K562 (cell line): Measurements from ENCODE around the gene POU2AF1. TPM values are rescaled to one million over a fixed set of nuclear protein-coding genes. Genes with fewer than 3 reads are reported as not detected.

ENCODE experiments used
- ATAC-seq: fragments of 200-7000 bp; cut with Tn5 transposase; 3 replicates; pipeline ENCODE4 v1.9.1; 2020; ENCODE audit warnings: moderate library complexity
- BruUV-seq: library from RNA; stranded (reverse); fragments of 400-500 nt; replicated peaks from 2 replicates; lab custom pipeline; 2021; lab: Mats Ljungman, UMichigan
- CTCF ChIA-PET: fragments of 300-600 bp; formaldehyde crosslinking; extraction: SDS; loops from one replicate; lab custom pipeline; 2021; ENCODE audit warnings: low intra/inter-chr PET ratio; lab: Yijun Ruan, JAX
- POLR2A ChIA-PET: fragments of 300-600, 350-650 bp; sonication (Branson Sonifier 250); formaldehyde crosslinking; extraction: SDS; loops from one replicate; lab custom pipeline; 2021; ENCODE audit warnings: antibody characterized with exemption, inconsistent platforms; lab: Yijun Ruan, JAX
- DNase-seq, 4 experiments: peaks; one replicate each; pipeline versions ENCODE4 v3.0.0 to v3.0.0-alpha.2; 2011 to 2018; ENCODE audit warnings: low spot score in 3 of 4, mixed read lengths in 3 of 4; ENCODE audit errors: extremely low read depth in 1 of 4
- FAIRE-seq: peaks from 2 replicates; lab custom pipeline; 2011; peaks lifted over from hg19 to GRCh38; lab: Jason Lieb, UNC
- H2AFZ ChIP-seq: 2 replicates; pipeline ENCODE4 v1.6.0; 2011; ENCODE audit warnings: low read depth, low read length, control low read depth, inconsistent platforms
- H3K27ac ChIP-seq: fragments of 200-600 bp; 3 replicates; pipeline ENCODE4 v1.8.0; 2011; ENCODE audit warnings: low read depth, mild to moderate bottlenecking, control low read depth, inconsistent platforms, low read length, moderate library complexity, mixed read lengths; ENCODE audit errors: extremely low read depth
- H3K27me3 ChIP-seq, 2 experiments: fragments of 300-600 bp in 1 of 2; 2 replicates in 1 of 2; 3 replicates in 1 of 2; pipeline versions ENCODE4 v1.6.0 to v1.8.0; 2011; ENCODE audit warnings: inconsistent platforms in 2 of 2, low read length in 2 of 2, mild to moderate bottlenecking in 1 of 2, mixed read lengths in 1 of 2, moderate library complexity in 1 of 2; ENCODE audit not compliant: control insufficient read depth in 2 of 2, insufficient read depth in 2 of 2
- H3K36me3 ChIP-seq: fragments of 300-600 bp; 3 replicates; pipeline ENCODE4 v1.8.0; 2011; ENCODE audit warnings: mild to moderate bottlenecking, low read length, inconsistent platforms; ENCODE audit not compliant: control insufficient read depth, insufficient read depth
- H3K4me1 ChIP-seq, 2 experiments: fragments of 200-600 bp in 1 of 2; replicated peaks in 1 of 2; 2 replicates in 1 of 2; 3 replicates in 1 of 2; pipeline versions ENCODE4 v1.5.1 to v1.8.0; 2011; ENCODE audit warnings: inconsistent platforms in 2 of 2, low read length in 2 of 2, mild to moderate bottlenecking in 1 of 2, mixed read lengths in 1 of 2, moderate library complexity in 1 of 2; ENCODE audit not compliant: control insufficient read depth in 2 of 2, insufficient read depth in 2 of 2
- H3K4me2 ChIP-seq: 2 replicates; pipeline ENCODE4 v1.6.1; 2011; ENCODE audit warnings: low read length, control low read depth, inconsistent platforms, mixed read lengths; ENCODE audit not compliant: insufficient read depth
- H3K4me3 ChIP-seq: fragments of 200-600 bp; sonication (generic), shearing (Covaris generic); 2 replicates; pipeline ENCODE4 v1.5.1; 2016; ENCODE audit warnings: control low read depth, inconsistent platforms
- H3K79me2 ChIP-seq: fragments of 200-600 bp; 3 replicates; pipeline ENCODE4 v1.8.0; 2011; ENCODE audit warnings: low read length, inconsistent platforms; ENCODE audit not compliant: control insufficient read depth, insufficient read depth
- H3K9ac ChIP-seq, 2 experiments: 2 replicates each; pipeline versions ENCODE4 v1.6.0 to v1.6.1; 2011; ENCODE audit warnings: low read depth in 2 of 2, low read length in 2 of 2, control low read depth in 1 of 2, inconsistent platforms in 1 of 2, mild to moderate bottlenecking in 1 of 2, mixed read lengths in 1 of 2; ENCODE audit not compliant: insufficient read depth in 1 of 2
- H3K9me1 ChIP-seq: one replicate; pipeline ENCODE4 v1.6.0; 2011; ENCODE audit warnings: inconsistent platforms, mild to moderate bottlenecking, low read length, moderate library complexity; ENCODE audit not compliant: control insufficient read depth, insufficient read depth
- H3K9me3 ChIP-seq: replicated peaks from 2 replicates; pipeline ENCODE4 v1.5.1; 2011; ENCODE audit warnings: low read depth, low read length, inconsistent platforms; ENCODE audit not compliant: control insufficient read depth, insufficient read depth
- H4K20me1 ChIP-seq: replicated peaks from 2 replicates; pipeline ENCODE4 v1.6.1; 2011; ENCODE audit warnings: low read length, inconsistent platforms, mixed read lengths; ENCODE audit not compliant: control insufficient read depth, insufficient read depth
- ERF ChIP-seq: fragments of 450-650 bp; formaldehyde crosslinking; IDR thresholded peaks from 2 replicates; pipeline ENCODE4 v1.4.0; 2020; ENCODE audit warnings: mild to moderate bottlenecking, mixed read lengths
- GABPB1 ChIP-seq: sonication (generic); formaldehyde crosslinking; IDR thresholded peaks from 2 replicates; pipeline ENCODE4 v1.8.0; 2022; ENCODE audit warnings: mild to moderate bottlenecking, missing genetic modification reagents
- IFI16 ChIP-seq: fragments of 250-450 bp; sonication (Bioruptor Pico); IDR thresholded peaks from 2 replicates; pipeline ENCODE4 v2.1.2; 2022; ENCODE audit warnings: mild to moderate bottlenecking, inconsistent platforms
- ILK ChIP-seq: fragments of 450-650 bp; IDR thresholded peaks from 2 replicates; pipeline ENCODE4 v1.6.1; 2016; ENCODE audit warnings: missing genetic modification characterization, low read depth, mild to moderate bottlenecking, missing compliant biosample characterization, moderate library complexity, borderline replicate concordance
- MCM5 ChIP-seq: fragments of 450-650 bp; IDR thresholded peaks from 2 replicates; pipeline ENCODE4 v1.6.1; 2016; ENCODE audit warnings: low read depth
- MITF ChIP-seq: IDR thresholded peaks from 2 replicates; pipeline ENCODE4 v1.6.1; 2014; ENCODE audit warnings: antibody characterized with exemption
- NCOA4 ChIP-seq: fragments of 450-650 bp; IDR thresholded peaks from 2 replicates; pipeline ENCODE4 v1.6.1; 2018; ENCODE audit warnings: mild to moderate bottlenecking; ENCODE audit not compliant: partially characterized antibody
- TFAM ChIP-seq: fragments of 250-450 bp; sonication (Bioruptor Pico); conservative IDR thresholded peaks from 2 replicates; pipeline ENCODE4 v1.5.0; 2021; ENCODE audit warnings: mild to moderate bottlenecking, moderate library complexity
- TGIF2 ChIP-seq: sonication (generic); formaldehyde crosslinking; IDR thresholded peaks from 2 replicates; pipeline ENCODE4 v1.8.1; 2022; ENCODE audit warnings: mild to moderate bottlenecking, missing genetic modification reagents, moderate library complexity
- XRCC3 ChIP-seq: fragments of 450-650 bp; IDR thresholded peaks from 2 replicates; pipeline ENCODE4 v1.6.1; 2017; ENCODE audit warnings: mild to moderate bottlenecking, moderate library complexity
- ZNF12 ChIP-seq: sonication (generic); formaldehyde crosslinking; IDR thresholded peaks from 2 replicates; pipeline ENCODE4 v1.4.0; 2020; ENCODE audit warnings: mild to moderate bottlenecking, missing genetic modification reagents
- ZNF436 ChIP-seq: fragments of 250-450, 450-650 bp; sonication (Bioruptor Pico); formaldehyde crosslinking; IDR thresholded peaks from 2 replicates; pipeline ENCODE4 v1.7.0; 2020; ENCODE audit warnings: mild to moderate bottlenecking
- ZNF57 ChIP-seq: fragments of 450-650 bp; formaldehyde crosslinking; IDR thresholded peaks from 2 replicates; pipeline ENCODE4 v1.4.0; 2020; ENCODE audit warnings: mild to moderate bottlenecking, moderate library complexity
- ZNF780A ChIP-seq: fragments of 250-450 bp; sonication (Bioruptor Pico); IDR thresholded peaks from 2 replicates; pipeline ENCODE4 v1.5.0; 2021; ENCODE audit warnings: mild to moderate bottlenecking
- WGBS: fragments of 100-300 bp; shearing (Covaris generic); methylation state at CpG from one replicate; pipeline ENCODE4 v1.1.6; 2016; ENCODE audit warnings: low coverage, mixed read lengths; ENCODE audit not compliant: insufficient coverage; ENCODE audit errors: missing lambda C conversion rate; 5-methylcytosine and 5-hydroxymethylcytosine counted together
- in situ Hi-C: fragments of 300-500 bp; cut with MboI; formaldehyde crosslinking; loops from 4 replicates; pipeline ENCODE4 v1.15.0; 2018; ENCODE audit warnings: inconsistent platforms, mixed read lengths
- intact Hi-C: fragments of 100-400 bp; cut with micrococcal nuclease; formaldehyde crosslinking; loops from 2 replicates; pipeline ENCODE4 v1.14.2; 2022
- polyA plus RNA-seq, 8 experiments: library from polyadenylated mRNA; depleted of rRNA in 4 of 8; stranded (reverse) in 5 of 8; unstranded in 3 of 8; fragments of >200 nt; fragmentation: Nextera tagmentation in 2 of 8; fragmentation: Illumina TruSeq in 1 of 8; extraction: Ambion mirVana in 2 of 8; extraction: Trizol in 1 of 8; gene quantifications; 2 replicates each; pipeline versions ENCODE4 v1.2.1 to v1.2.3, GENCODE V29; 2011 to 2014; ENCODE audit warnings: inconsistent platforms in 1 of 8, missing spikeins in 1 of 8
- total RNA-seq, 7 experiments: library from RNA; depleted of rRNA in 6 of 7; stranded (reverse); fragments of >200 nt in 6 of 7; fragmentation: Illumina TruSeq in 2 of 7; extraction: Trizol in 2 of 7; gene quantifications; 2 replicates each; pipeline versions ENCODE4 v1.2.1 to v1.2.3, GENCODE V29; 2011 to 2021; ENCODE audit warnings: low replicate concordance in 1 of 7
- TF ChIP-seq, protein P1 (sequence below): IDR thresholded peaks from 2 replicates; pipeline ENCODE4 v1.6.1; 2011; ENCODE audit not compliant: insufficient read length; ENCODE audit errors: extremely low read depth
- TF ChIP-seq, protein P2 (sequence below): fragments of 250-450 bp; sonication (Bioruptor Pico); IDR thresholded peaks from 2 replicates; pipeline ENCODE4 v1.5.0; 2021

Gene POU2AF1
- total and polyA plus RNA-seq, 9 of the 15 experiments (the other 6 are each of a cell fraction or from before 2014, with no cell fraction given) = 0.09 TPM; not detected in 8

- POLR2A ChIA-PET = no interaction called here
Observed at GRCh38 chr11:111392552-111392951, 13.5 kb upstream of the POU2AF1 start.

More at GRCh38 chr11:111392552-111392951, 13.5 kb upstream of the POU2AF1 start:
- no peak overlapping the region for H3K4me2 ChIP-seq
- FAIRE-seq (no peak), ATAC-seq (no peak), DNase-seq (no peak)
- H3K4me1 ChIP-seq = no peaks in the 10 kb centered on the region
- no peaks in the 10 kb centered on the region for H3K9me3 ChIP-seq
- H3K4me3 ChIP-seq = no peak overlapping the region
- no peaks in the 10 kb centered on the region; a peak in 1 of 5 replicates for H3K27me3 ChIP-seq
- CTCF ChIA-PET = no interaction called here
- H3K36me3 ChIP-seq = no peaks in the 10 kb centered on the region
- H3K9ac ChIP-seq = no peak overlapping the region
- no TSS peak for BruUV-seq
- no peak overlapping the region for H3K27ac ChIP-seq
- no peaks in the 10 kb centered on the region for H3K9me1 ChIP-seq
- no peaks in the 10 kb centered on the region for H4K20me1 ChIP-seq
- no peak for TF ChIP-seq TGIF2 (CRISPR knock-in tag)
- no peak for TF ChIP-seq ZNF436 (CRISPR knock-in tag)
- TF ChIP-seq ZNF57 (CRISPR knock-in tag) = no peak
- no peak for TF ChIP-seq ILK (tag)
- no peak for TF ChIP-seq ERF (CRISPR knock-in tag)
- TF ChIP-seq MCM5 = no peak
- TF ChIP-seq, protein P1, sequence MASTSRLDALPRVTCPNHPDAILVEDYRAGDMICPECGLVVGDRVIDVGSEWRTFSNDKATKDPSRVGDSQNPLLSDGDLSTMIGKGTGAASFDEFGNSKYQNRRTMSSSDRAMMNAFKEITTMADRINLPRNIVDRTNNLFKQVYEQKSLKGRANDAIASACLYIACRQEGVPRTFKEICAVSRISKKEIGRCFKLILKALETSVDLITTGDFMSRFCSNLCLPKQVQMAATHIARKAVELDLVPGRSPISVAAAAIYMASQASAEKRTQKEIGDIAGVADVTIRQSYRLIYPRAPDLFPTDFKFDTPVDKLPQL = no peak
- TF ChIP-seq MITF = no peak
- TF ChIP-seq GABPB1 (CRISPR knock-in tag) = no peak
- no peak for TF ChIP-seq NCOA4
- TF ChIP-seq TFAM (CRISPR knock-in tag) = no peak
- no peak for TF ChIP-seq XRCC3
- no peak for TF ChIP-seq ZNF12
- TF ChIP-seq, protein P2, sequence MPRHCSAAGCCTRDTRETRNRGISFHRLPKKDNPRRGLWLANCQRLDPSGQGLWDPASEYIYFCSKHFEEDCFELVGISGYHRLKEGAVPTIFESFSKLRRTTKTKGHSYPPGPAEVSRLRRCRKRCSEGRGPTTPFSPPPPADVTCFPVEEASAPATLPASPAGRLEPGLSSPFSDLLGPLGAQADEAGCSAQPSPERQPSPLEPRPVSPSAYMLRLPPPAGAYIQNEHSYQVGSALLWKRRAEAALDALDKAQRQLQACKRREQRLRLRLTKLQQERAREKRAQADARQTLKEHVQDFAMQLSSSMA (CRISPR knock-in tag) = no peak
- no peak for TF ChIP-seq ZNF780A (CRISPR knock-in tag)
- TF ChIP-seq IFI16 = no peak
- no peak overlapping the region for H2AFZ ChIP-seq
- intact Hi-C loops (no loop called here), in situ Hi-C loops (no loop called here)
- H3K79me2 ChIP-seq = no peaks in the 10 kb centered on the region
- WGBS = 0% methylated on average over 4 of the region's 4 CpGs
